SJSA1 (cell line): ENCODE data around the gene RC3H2. TPM values are rescaled to one million over a fixed set of nuclear protein-coding genes. Genes with fewer than 3 reads are reported as not detected.
A peak's percentile ranks its signal among the peaks of the same experiment; 100 is the strongest.
"Not testable (repeated sequence)": the region's sequence is repeated elsewhere in the genome, so short reads cannot be mapped to it uniquely, and the experiment has no call there.

Source experiments
- DNase-seq, 2 experiments: peaks; one replicate each; pipeline ENCODE4 v3.0.0-alpha.2; 2015 to 2020; ENCODE audit warnings: low spot score in 2 of 2, low read depth in 1 of 2
- H3K27ac ChIP-seq: fragments of 250-450 bp; sonication (Bioruptor Pico); 2 replicates; pipeline ENCODE4 v1.5.1; 2020; ENCODE audit warnings: mild to moderate bottlenecking, moderate library complexity
- H3K27me3 ChIP-seq: fragments of 250-450 bp; sonication (Bioruptor Pico); replicated peaks from 2 replicates; pipeline ENCODE4 v1.5.1; 2020; ENCODE audit warnings: mild to moderate bottlenecking, moderate library complexity
- H3K36me3 ChIP-seq: fragments of 250-450 bp; sonication (Bioruptor Pico); 2 replicates; pipeline ENCODE4 v1.5.1; 2020; ENCODE audit warnings: mild to moderate bottlenecking
- H3K4me1 ChIP-seq: fragments of 250-450 bp; sonication (Bioruptor Pico); replicated peaks from 2 replicates; pipeline ENCODE4 v1.6.1; 2021; ENCODE audit warnings: mild to moderate bottlenecking
- H3K4me3 ChIP-seq: fragments of 250-450 bp; sonication (Bioruptor Pico); 2 replicates; pipeline ENCODE4 v1.5.1; 2020; ENCODE audit warnings: mild to moderate bottlenecking
- H3K9me3 ChIP-seq: fragments of 250-450 bp; sonication (Bioruptor Pico); replicated peaks from 2 replicates; pipeline ENCODE4 v1.5.1; 2020; ENCODE audit warnings: mild to moderate bottlenecking
- total RNA-seq: library from RNA; depleted of rRNA; stranded (reverse); fragments of >200 nt; shearing (Covaris generic); gene quantifications from 2 replicates; pipeline ENCODE4 v1.2.3, GENCODE V29; 2014

The RC3H2 gene
- total RNA-seq, 1 experiment from 2014 or later, result 41.1 TPM

DNA sequence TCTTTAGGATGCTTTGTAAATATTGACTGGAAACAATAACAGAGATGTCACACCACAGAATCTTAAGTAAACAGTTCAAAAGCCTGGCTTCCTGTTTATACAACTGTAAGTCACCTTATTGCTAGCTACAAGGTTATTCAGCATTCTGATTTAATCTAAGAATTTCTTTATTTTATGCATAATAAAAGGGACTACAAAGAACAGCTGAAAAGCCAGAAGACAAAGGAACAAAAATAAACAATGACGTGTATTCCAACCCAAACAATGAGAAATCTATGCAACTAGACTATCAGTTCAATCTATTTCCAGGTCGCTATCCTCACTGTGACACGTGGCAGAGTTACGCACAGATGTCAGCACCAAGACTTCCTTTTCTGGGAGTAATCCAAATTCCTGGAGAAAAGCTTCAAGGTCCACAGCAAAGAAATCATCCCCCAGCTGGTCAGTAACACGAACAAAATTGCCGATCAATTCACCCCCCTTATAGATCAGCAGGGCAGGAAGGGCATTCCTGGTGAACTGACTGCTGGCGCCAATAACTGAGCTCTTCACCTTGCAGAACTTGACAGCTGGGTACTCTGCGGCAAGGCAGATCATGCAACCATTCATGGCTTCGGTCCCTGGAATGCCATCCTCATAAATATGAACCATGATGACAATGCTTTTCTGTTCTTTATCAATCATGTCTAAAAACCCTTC lies 85.2 kb downstream of the RC3H2 start:
- Histone ChIP-seq H3K36me3 (peaks cover 40% of the 10 kb centered on the region), H3K27ac (peak overlapping the region; percentile 43; the same call in 1 of the 2 replicates), H3K4me1 (peaks cover 15% of the 10 kb centered on the region), H3K4me3 (no peak overlapping the region), H3K9me3 (no peaks in the 10 kb centered on the region), H3K27me3 (no peaks in the 10 kb centered on the region)
- DNase-seq, result peak in 1 of 2 experiments; percentile 42

- Histone ChIP-seq H3K27ac (peak overlapping the region; percentile 43; the same call in 1 of the 2 replicates), H3K4me1 (peaks cover 15% of the 10 kb centered on the region)
These were observed 85.8 kb downstream of the RC3H2 start for GRCh38 chr9:122819326-122819725.

DNA sequence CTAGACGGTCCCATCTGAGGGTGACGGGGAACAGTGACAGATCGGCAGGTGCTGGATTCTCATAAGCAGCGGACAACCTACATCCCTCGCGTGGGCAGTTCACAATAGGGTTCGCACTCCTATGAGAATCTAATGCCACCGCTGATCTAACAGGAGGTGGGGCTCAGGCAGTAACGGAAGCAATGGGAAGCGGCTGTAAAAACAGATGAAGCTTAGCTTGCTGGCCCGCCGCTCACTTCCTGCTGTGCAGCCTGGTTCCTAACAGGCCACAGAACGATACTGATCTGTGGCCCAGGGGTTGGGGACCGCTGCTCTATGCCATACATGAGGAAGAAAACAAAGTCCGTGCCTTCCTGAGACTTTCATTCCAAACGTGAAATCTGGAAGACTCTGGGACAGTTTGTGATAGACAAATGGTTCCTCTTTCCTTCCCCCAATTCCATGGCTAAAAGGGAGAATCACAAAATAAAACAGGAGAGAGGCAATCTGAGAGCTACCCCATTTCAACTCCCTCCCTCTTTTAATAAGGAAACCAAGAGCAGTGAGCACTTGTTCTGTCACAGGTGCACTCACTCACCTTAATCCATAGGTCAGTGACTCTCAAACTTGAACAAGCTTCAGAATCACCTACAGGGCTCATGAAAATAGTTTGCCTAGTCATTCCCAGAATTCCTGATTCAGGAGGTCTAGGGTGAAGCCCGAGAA lies 88.8 kb downstream of the RC3H2 start:
- no peak for DNase-seq
- H3K36me3 ChIP-seq, result peaks cover 21% of the 10 kb centered on the region
- H3K9me3 ChIP-seq, result no peaks in the 10 kb centered on the region
- H3K27me3 ChIP-seq, result no peaks in the 10 kb centered on the region
- H3K4me1 ChIP-seq, result peaks cover 15% of the 10 kb centered on the region
- no peak overlapping the region for H3K4me3 ChIP-seq
- H3K27ac ChIP-seq, result no peak overlapping the region

More at GRCh38 chr9:122819326-122819725, 85.8 kb downstream of the RC3H2 start:
- Histone ChIP-seq H3K27me3 (no peaks in the 10 kb centered on the region), H3K4me3 (no peak overlapping the region), H3K36me3 (peaks cover 40% of the 10 kb centered on the region), H3K9me3 (no peaks in the 10 kb centered on the region)
- no peak for DNase-seq

- Histone ChIP-seq H3K4me3 (no peak overlapping the region), H3K27me3 (no peaks in the 10 kb centered on the region), H3K4me1 (peaks cover 15% of the 10 kb centered on the region), H3K36me3 (peaks cover 20% of the 10 kb centered on the region), H3K27ac (no peak overlapping the region), H3K9me3 (no peaks in the 10 kb centered on the region)
- no peak for DNase-seq
These were observed 89.6 kb downstream of the RC3H2 start for GRCh38 chr9:122815544-122815943.

DNA sequence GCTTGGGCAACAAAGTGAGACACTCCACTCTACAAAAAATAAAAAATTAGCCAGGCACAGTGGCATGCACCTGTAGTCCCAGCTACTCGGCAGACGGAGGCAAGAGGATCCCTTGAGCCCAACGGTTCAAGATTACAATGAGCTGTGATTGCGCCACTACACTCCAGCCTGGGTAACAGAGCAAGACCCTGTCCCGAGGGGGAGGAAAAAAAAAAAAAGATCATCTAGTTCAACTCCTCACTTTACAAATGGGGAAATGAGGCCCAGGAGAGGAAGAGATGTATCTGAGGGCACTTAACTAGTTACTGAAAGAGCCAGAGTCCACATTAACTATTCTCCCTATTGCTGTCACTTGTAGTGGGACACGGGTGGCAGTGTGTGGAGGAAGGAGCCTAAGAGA lies 90.6 kb downstream of the RC3H2 start:
- peaks cover 7% of the 10 kb centered on the region for H3K4me1 ChIP-seq
- H3K4me3 ChIP-seq, result no peak overlapping the region
- DNase-seq, result no peak
- H3K27me3 ChIP-seq, result no peaks in the 10 kb centered on the region
- H3K27ac ChIP-seq, result no peak overlapping the region
- peaks cover 12% of the 10 kb centered on the region for H3K36me3 ChIP-seq
- no peaks in the 10 kb centered on the region for H3K9me3 ChIP-seq

DNA sequence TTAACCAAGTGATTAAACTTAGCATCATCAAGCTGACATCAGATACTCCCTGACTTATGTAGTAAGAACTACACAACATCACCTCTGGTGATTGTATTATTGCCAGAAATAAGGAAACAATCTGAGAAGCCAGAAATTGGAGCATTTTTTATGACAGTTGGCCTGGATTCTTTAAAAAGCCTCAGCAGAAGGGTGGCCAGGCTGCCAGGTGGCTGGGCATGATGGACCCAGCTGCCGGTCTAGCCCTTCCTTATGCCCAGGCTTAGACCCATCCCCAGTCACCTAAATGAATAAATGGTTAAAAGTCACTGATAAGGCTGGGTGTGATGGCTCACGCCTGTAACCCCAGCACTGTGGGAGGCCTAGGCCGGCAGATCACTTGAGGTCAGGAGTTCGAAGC lies 92.4 kb downstream of the RC3H2 start:
- Histone ChIP-seq H3K4me3 (no peak overlapping the region), H3K4me1 (no peaks in the 10 kb centered on the region), H3K9me3 (no peaks in the 10 kb centered on the region), H3K27ac (no peak overlapping the region), H3K27me3 (no peaks in the 10 kb centered on the region), H3K36me3 (peaks cover 9% of the 10 kb centered on the region)
- no peak for DNase-seq

DNA sequence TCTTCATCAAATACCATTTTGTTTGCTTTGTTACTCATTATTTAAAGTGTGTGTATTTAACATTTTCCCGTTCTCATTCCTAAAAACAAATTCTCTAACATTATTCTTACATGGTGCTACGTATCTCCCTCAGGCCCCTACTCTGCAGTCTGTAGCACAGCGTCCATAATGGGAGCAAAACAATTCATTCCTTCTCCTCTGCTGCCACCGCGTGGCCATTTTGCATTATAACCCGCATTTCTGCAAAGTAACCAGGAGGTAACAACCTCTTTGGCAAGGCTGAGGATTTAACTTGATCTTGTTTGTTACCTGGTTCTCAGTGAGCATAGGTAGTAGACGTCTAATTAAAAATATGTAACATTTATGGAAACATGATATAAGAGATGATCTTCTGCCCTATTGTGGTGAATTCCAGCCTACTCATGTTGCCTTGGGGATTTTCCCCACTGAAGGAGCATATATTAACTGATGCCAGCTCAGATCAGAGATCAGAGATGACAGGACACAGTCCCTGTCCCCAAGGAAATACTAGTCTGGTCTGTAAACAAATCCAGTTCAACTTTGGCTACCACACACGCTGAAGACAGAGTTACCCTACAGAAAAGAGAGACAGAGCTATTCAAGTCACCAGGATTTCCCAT lies 94.7 kb downstream of the RC3H2 start:
- no peaks in the 10 kb centered on the region for H3K36me3 ChIP-seq
- no peaks in the 10 kb centered on the region; the same call in 1 of the 2 replicates for H3K9me3 ChIP-seq
- H3K4me3 ChIP-seq, result no peak overlapping the region
- DNase-seq, result peak in 1 of 2 experiments; percentile 46
- H3K27me3 ChIP-seq, result no peaks in the 10 kb centered on the region
- H3K4me1 ChIP-seq, result no peaks in the 10 kb centered on the region
- H3K27ac ChIP-seq, result no peak overlapping the region

- H3K4me1 ChIP-seq, H3K27me3 ChIP-seq, DNase-seq, H3K36me3 ChIP-seq, H3K9me3 ChIP-seq, H3K4me3 ChIP-seq, H3K27ac ChIP-seq: not testable (repeated sequence)
These were observed 95.9 kb downstream of the RC3H2 start for GRCh38 chr9:122809261-122809660.

DNA sequence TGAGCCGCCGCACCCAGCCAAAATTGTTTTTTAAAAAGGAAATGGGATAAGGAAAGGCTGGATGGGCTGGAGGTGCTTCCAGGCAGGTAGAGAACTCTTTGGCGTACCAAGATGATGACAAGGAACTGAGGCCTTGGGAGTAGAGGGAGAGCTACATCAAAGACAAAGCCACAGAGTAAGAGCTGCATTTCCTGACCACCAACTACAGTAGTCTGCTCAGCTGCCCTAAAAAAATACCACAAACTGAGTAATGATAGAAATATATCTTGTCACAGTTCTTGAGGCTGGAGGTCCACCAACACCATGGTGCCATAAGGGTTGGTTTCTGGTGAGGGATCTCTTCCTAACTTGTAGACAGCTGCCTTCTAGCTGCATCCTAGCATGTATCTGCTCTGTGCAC lies 97.0 kb downstream of the RC3H2 start:
- no peak for DNase-seq
- Histone ChIP-seq H3K9me3 (no peaks in the 10 kb centered on the region; the same call in 1 of the 2 replicates), H3K4me3 (no peak overlapping the region)

GRCh38 chr9:122807271-122807900 lies 97.8 kb downstream of the RC3H2 start:
- no peak overlapping the region for H3K27ac ChIP-seq
- no peaks in the 10 kb centered on the region for H3K27me3 ChIP-seq
- no peak for DNase-seq
- H3K4me1 ChIP-seq, result no peaks in the 10 kb centered on the region
- H3K36me3 ChIP-seq, result no peaks in the 10 kb centered on the region
- H3K9me3 ChIP-seq, result no peaks in the 10 kb centered on the region; the same call in 1 of the 2 replicates
- no peak overlapping the region for H3K4me3 ChIP-seq

More for the DNA sequence above, 97.0 kb downstream of the RC3H2 start:
- Histone ChIP-seq H3K27ac (no peak overlapping the region), H3K4me1 (no peaks in the 10 kb centered on the region), H3K36me3 (no peaks in the 10 kb centered on the region), H3K27me3 (no peaks in the 10 kb centered on the region)

- Histone ChIP-seq H3K27ac (no peak overlapping the region), H3K4me1 (no peaks in the 10 kb centered on the region), H3K9me3 (no peaks in the 10 kb centered on the region; the same call in 1 of the 2 replicates), H3K4me3 (no peak overlapping the region), H3K27me3 (no peaks in the 10 kb centered on the region), H3K36me3 (no peaks in the 10 kb centered on the region)
- DNase-seq, result no peak
These were observed 98.5 kb downstream of the RC3H2 start for GRCh38 chr9:122806661-122807060.

DNA sequence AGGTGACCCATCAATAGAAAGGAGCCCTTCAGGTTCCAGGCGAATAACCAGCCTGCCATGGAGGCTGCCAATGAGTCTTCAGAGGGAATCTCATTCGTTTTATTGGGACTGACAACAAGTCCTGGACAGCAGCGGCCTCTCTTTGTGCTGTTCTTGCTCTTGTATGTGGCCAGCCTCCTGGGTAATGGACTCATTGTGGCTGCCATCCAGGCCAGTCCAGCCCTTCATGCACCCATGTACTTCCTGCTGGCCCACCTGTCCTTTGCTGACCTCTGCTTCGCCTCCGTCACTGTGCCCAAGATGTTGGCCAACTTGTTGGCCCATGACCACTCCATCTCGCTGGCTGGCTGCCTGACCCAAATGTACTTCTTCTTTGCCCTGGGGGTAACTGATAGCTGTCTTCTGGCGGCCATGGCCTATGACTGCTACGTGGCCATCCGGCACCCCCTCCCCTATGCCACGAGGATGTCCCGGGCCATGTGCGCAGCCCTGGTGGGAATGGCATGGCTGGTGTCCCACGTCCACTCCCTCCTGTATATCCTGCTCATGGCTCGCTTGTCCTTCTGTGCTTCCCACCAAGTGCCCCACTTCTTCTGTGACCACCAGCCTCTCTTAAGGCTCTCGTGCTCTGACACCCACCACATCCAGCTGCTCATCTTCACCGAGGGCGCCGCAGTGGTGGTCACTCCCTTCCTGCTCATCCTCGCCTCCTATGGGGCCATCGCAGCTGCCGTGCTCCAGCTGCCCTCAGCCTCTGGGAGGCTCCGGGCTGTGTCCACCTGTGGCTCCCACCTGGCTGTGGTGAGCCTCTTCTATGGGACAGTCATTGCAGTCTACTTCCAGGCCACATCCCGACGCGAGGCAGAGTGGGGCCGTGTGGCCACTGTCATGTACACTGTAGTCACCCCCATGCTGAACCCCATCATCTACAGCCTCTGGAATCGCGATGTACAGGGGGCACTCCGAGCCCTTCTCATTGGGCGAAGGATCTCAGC lies 104.8 kb downstream of the RC3H2 start, which contains the start of gene OR1K1:
TSS of gene OR1K1 (plus strand) at position 58 of the 995 bp plus-strand sequence. CDS start at position 58, 0 bp downstream.
- DNase-seq, result no peak

More for the DNA sequence above, 104.8 kb downstream of the RC3H2 start, which contains the start of gene OR1K1:
- H3K9me3 ChIP-seq, result no peaks in the 10 kb centered on the region
- no peak within 1 kb of the TSS for H3K27ac ChIP-seq
- no peak within 1 kb of the TSS for H3K4me3 ChIP-seq
- no peaks in the 10 kb centered on the region for H3K36me3 ChIP-seq
- H3K27me3 ChIP-seq, result no peaks in the 10 kb centered on the region
- H3K4me1 ChIP-seq, result no peaks in the 10 kb centered on the region
